NCI-H2107 treated with DMSO at 0.1 percent for 48 hours (cell line): Measurements from ENCODE around the gene TMEM192.
"Not testable (repeated sequence)": the region's sequence is repeated elsewhere in the genome, so short reads cannot be mapped to it uniquely, and the experiment has no call there.

Experiments
- DNase-seq: peaks from one replicate; lab custom pipeline; 2025; ENCODE audit not compliant: unreplicated experiment; lab: John Stamatoyannopoulos, UW

TMEM192 gene

GRCh38 chr4:165094873-165095272, 17.8 kb downstream of the TMEM192 start:
- no peak for DNase-seq

GRCh38 chr4:165092187-165092586, 20.5 kb downstream of the TMEM192 start:
- DNase-seq = not testable (repeated sequence)

- DNase-seq = no peak
Measured at GRCh38 chr4:165088366-165088765, 24.3 kb downstream of the TMEM192 start.

DNA sequence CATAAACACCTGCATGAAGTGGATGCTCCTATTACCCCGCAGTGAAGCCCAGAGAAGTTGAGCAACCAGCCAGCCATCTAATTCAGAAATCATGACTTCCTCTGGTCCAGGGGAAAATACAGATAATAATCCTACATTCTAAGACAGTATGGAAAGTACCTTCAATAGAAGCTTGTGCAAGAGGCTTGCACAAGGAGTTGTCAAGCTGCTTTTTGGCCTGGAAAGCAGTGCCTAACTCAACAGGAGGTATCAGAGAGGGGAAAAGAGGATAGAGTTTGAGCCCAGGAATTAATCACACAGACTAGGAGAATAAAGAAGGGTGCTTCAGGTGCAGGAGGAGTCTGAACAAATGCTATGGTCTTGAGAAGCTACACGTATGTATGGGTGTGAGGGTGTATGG, 26.7 kb downstream of the TMEM192 start:
- DNase-seq = no peak

GRCh38 chr4:165084787-165085186, 27.9 kb downstream of the TMEM192 start:
- DNase-seq = not testable (repeated sequence)

DNA sequence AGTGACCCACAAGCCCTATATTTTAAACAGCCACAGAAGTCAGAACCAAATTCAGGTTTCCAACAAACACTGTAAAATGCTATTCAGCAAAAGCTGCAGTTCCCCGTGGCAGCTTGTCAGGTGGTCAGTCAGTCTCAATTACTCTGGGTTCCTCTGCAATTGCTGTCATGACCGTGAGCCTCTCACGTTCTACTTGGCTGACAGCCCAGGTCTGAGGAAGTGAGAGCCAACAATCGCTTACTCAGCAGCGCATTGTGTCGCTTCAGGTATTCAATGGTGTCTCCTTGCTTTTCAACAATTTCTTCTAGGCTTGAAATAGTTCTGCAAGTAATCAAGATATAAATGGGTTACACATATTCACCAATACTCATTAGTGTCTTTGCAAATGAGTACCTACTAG, 33.2 kb downstream of the TMEM192 start:
- peak; percentile 17 for DNase-seq

DNA sequence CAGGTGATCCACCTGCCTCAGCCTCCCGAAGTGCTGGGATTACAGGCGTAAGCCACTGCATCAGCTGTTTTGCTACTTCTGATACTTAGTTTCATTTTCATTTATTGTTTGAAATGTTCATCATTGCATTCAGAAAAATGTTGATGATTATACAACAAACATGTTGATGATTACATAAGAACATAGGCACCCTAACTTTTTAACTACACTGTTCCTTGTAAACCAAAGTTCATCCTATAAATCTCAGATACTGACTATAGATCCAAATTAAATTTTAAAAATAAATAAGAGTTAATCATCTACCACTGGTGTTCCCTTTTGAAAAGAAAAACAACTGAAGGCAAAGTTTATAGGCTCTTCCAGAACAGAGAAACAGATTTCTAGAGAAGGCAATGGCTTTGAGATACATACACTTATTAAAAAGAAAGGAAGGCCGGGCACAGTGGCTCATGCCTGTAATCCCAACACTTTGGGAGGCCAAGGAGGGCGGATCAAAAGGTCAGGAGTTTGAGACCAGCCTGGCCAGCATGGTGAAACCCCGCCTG, 35.6 kb downstream of the TMEM192 start:
- no peak for DNase-seq

DNA sequence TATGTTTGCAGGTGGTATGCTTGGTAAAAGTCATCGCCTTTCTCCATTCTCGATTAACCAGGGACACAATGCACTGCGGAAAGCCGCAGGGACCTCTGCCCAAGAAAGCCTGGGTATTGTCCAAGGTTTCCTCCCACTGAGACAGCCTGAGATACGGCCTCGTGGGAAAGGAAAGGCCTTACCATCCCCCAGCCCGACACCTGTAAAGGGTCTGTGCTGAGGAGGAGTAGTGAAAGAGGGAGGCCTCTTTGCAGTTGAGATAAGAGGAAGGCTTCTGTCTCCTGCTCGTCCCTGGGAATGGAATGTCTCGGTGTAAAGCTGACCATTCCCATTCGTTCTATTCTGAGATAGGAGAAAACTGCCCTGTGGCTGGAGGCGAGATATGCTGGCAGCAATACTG, 39.3 kb downstream of the TMEM192 start:
- DNase-seq = not testable (repeated sequence)

DNA sequence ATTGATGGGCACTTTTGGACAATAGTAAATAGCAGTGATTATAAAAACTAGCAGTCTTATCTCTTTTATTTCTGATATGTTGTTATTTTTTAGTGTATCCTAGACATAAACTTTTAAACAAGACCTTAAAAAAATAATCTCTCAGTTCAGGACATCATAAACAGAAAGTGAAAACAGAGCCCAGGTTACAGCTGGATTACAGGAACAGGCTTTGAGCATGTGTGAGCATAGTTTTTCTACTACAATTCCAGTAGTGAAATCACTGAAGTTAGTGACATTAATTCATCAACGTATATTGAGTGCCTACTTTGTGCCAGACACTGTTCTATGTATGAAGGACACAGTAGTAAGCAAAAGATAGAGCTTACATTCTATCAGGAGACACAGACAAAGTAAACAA, 42.1 kb downstream of the TMEM192 start:
- DNase-seq = no peak

GRCh38 chr4:165060938-165061337, 51.7 kb downstream of the TMEM192 start:
- no peak for DNase-seq

DNA sequence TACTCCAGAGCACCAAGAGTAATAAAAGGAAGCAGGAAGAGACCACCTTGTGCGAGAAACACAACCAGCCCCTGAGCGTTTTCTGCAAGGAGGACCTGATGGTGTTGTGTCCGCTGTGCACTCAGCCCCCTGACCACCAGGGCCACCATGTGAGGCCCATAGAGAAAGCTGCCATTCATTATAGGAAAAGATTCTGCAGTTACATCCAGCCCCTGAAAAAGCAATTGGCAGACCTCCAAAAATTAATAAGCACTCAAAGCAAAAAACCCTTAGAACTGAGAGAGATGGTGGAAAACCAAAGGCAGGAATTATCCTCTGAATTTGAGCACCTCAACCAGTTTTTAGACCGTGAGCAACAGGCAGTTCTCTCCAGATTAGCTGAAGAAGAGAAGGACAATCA, 53.3 kb downstream of the TMEM192 start:
- no peak for DNase-seq

DNA sequence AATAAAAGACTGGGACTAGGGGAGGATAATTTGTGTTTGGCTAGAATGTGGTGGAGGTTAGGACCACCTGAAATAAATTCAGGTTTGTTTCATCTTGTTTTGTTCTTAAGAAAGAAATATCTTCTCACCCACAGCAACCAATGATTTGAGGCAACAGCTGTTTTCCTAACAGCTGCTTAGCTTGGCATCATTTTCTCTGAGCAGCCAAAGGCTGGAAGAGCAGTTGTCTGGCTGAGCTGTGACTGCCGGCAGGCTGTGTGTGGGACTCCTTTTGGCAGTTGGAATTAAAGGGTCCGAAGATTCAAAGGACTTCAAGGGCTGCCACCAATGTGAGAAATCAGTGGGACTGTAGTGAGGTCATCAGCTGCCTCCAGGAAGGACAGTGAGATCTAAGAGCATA, 54.0 kb downstream of the TMEM192 start:
- no peak for DNase-seq

DNA sequence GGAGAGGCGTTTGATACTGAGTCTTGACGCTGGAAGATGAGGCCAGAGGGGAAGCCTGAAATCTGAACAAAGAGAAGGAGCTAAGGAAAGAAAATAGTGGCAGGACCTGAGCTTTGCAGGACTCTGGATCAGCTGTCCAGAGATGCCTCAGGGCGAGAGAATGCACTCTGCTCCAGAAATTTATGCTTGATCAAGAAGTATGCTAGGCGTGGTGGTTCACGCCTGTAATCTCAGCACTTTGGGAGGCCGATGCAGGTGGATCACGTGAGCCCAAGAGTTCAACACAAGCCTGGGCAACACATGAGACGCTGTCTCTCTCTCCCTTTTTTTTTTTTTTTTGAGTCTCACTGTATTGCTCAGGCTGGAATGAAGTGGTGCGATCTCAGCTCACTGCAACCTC, 57.1 kb downstream of the TMEM192 start:
- no peak for DNase-seq

- DNase-seq = no peak
Measured at GRCh38 chr4:165053645-165054044, 59.0 kb downstream of the TMEM192 start, which contains the start of gene TRIM75. Gene TRIM75, plus strand, starts transcription at chr4:165053866. Its CDS starts 5,282 bp downstream, at chr4:165059148.

- no peak for DNase-seq
Measured at GRCh38 chr4:165052627-165053026, 60.0 kb downstream of the TMEM192 start.

- DNase-seq = no peak
Measured at GRCh38 chr4:165048170-165048569, 64.5 kb downstream of the TMEM192 start.

DNA sequence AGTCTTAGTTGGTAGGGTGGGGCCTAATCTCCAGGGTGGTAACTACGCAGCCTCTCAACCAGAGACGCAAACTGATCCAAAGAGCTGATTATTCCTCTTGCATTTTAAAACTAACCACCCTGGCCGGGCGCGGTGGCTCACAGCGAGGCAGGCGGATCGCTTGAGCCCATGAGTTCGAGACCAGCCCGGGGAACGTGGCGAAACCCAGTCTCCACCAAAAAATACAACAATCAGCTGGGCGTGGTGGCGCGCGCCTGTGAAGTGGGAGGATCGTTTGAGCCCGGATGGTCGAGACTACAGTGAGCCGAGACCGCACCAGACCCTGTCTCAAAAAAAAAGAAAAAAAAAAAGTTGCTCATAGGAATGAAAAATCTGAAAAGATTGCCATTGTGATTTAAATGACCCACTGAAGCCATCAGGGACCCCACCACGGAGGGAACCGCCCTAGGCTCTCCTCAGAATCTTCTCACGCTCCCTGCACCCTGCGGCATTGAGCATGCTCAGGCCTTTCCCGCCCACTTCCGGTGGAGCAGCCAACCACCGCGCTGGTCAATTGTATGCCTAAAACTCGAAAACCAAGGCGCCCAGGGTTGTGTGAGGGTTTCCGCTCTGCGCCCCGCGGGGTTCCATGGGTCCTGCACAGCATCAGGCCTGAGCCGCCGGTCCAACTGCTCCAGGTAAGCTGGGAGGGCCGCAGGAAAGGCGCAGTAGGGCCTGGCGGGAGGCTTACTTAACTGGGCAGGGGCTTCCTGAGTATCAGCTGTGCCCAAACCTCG, 81.0 kb downstream of the TMEM192 start, which contains the start of gene TRIM60:
Gene TRIM60, plus strand, starts transcription at position 564 of the 776 bp plus-strand sequence. CDS start 8,074 bp downstream, outside the sequence.
- DNase-seq = no peak

- DNase-seq = no peak
Measured at GRCh38 chr4:165027762-165028402, 84.8 kb downstream of the TMEM192 start.

DNA sequence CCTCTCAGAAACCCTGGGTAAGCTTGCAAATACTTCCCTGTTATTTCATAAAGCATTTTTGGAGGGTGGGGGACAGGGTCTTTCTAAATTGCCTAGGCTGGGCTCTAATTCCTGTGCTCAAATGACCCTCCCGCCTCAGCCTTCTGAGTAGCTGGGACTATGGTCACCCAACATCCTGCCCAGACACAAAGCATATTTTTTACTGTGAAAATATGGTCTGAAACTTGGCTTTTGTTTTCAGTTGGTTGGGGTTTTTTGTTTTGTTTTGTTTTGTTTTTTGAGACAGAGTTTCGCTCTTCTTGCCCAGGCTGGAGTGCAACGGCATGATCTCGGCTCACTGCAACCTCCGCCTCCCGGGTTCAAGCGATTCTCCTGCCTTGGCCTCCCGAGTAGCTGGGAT, 86.9 kb downstream of the TMEM192 start:
- DNase-seq = not testable (repeated sequence)
